Prostate gland (tissue), 2 donors: Measurements from ENCODE around the gene GPC2.

Experiments
- POLR2A ChIP-seq: fragments of 450-650 bp; IDR thresholded peaks from one replicate; pipeline ENCODE4 v1.6.1; 2016; ENCODE audit warnings: antibody characterized with exemption, mild to moderate bottlenecking
- TF ChIP-seq, protein P1 (sequence below), 4 experiments: fragments of 200-600 bp in 2 of 4; fragments of 450-650 bp in 2 of 4; sonication (generic) in 2 of 4; IDR thresholded peaks; 1 replicate in 3 of 4; 2 replicates in 1 of 4; pipeline ENCODE4 v1.5.1; 2016 to 2019; ENCODE audit warnings: antibody characterized with exemption in 4 of 4, mild to moderate bottlenecking in 2 of 4, moderate library complexity in 2 of 4

DNA sequence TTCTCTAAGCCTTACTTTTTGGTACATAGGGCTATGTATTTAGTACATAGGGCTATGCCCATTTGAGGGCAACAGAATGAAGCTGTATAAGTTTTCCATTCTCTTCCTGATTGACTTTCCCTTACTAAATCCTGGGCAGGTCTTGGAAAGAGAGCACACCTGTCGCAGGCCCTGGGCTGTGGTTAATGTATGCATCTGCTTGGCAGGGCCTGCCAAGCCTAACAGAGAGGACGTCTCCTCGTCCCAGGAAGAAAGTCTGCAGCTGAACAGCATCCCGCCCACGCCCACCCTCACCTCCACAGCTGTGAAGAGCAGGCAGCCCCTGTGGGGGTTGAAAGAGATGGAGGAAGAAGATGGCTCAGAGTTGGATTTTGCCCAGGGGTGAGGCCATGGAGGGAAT is 33.6 kb upstream of the GPC2 start:
- TF ChIP-seq, protein P1, sequence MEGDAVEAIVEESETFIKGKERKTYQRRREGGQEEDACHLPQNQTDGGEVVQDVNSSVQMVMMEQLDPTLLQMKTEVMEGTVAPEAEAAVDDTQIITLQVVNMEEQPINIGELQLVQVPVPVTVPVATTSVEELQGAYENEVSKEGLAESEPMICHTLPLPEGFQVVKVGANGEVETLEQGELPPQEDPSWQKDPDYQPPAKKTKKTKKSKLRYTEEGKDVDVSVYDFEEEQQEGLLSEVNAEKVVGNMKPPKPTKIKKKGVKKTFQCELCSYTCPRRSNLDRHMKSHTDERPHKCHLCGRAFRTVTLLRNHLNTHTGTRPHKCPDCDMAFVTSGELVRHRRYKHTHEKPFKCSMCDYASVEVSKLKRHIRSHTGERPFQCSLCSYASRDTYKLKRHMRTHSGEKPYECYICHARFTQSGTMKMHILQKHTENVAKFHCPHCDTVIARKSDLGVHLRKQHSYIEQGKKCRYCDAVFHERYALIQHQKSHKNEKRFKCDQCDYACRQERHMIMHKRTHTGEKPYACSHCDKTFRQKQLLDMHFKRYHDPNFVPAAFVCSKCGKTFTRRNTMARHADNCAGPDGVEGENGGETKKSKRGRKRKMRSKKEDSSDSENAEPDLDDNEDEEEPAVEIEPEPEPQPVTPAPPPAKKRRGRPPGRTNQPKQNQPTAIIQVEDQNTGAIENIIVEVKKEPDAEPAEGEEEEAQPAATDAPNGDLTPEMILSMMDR (IDR thresholded peaks at IDR 0.05) = no peak
- no peak for TF ChIP-seq POLR2A
